ENCODE measurements around the gene POLE4. TPM values are rescaled to one million over a fixed set of nuclear protein-coding genes. Genes with fewer than 3 reads are reported as not detected.

Gene POLE4
- total RNA-seq, 3 donors from 2014 or later, result 31.9 to 46.5 (median 37.1) TPM

DNA sequence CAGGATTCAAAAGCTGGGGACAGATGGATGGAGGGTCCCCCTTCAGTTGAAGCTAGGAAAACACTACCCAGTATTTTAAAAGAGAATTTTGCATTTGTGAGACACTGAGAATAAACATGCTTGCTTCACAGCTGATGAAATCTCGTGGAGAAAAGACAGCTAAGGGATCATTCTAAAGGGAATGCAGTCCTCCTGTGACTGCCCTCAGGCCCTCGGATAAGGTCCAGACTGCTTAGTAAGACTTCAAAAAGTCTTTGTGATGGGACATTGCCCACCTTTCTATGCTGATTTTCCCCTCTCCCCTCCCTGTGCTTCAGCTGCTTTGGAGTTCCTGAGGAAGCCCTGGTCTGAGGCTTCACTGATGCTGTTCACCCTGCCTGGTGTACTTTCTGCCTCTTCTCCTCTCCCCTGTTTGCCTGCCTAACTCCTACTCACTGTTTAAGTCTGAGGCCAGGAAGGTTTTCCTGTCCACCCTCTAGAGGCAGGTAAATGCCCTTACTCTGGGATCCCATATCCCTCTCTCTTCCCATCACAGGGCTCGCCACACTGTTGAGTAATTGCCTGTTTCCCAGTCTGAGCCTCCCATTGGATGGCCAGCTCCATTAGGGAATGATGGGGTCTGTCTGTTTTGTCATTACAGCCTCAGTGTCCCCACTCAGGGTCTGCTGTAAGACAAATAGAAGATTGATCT lies 26.6 kb downstream of the POLE4 start:
- Histone ChIP-seq H3K36me3 (no peaks in the 10 kb centered on the region), H3K4me1 (no peaks in the 10 kb centered on the region), H3K4me3 (no peak overlapping the region), H3K9me3 (no peaks in the 10 kb centered on the region), H3K27ac (no peak overlapping the region), H3K27me3 (no peaks in the 10 kb centered on the region)
- DNase-seq (ENCODE audit: low spot score in 2 of 2), result no peak
- TF ChIP-seq CTCF (IDR thresholded peaks at IDR 0.05) (no peak), POLR2AphosphoS5 (IDR thresholded peaks at IDR 0.05) (no peak), POLR2A (IDR thresholded peaks at IDR 0.05) (no peak)
- intact Hi-C loops (cut with DNase I; ENCODE audit: low total_unique reads), result no loop called here

- Histone ChIP-seq H3K36me3 (no peaks in the 10 kb centered on the region), H3K27me3 (no peaks in the 10 kb centered on the region), H3K9me3 (no peaks in the 10 kb centered on the region), H3K4me1 (no peaks in the 10 kb centered on the region), H3K27ac (no peak overlapping the region), H3K4me3 (no peak overlapping the region)
- DNase-seq (ENCODE audit: low spot score in 2 of 2), result no peak
- TF ChIP-seq CTCF (IDR thresholded peaks at IDR 0.05) (no peak), POLR2AphosphoS5 (IDR thresholded peaks at IDR 0.05) (no peak), POLR2A (IDR thresholded peaks at IDR 0.05) (no peak)
- intact Hi-C loops (cut with DNase I; ENCODE audit: low total_unique reads), result no loop called here
Observed at GRCh38 chr2:74985978-74986609, 27.7 kb downstream of the POLE4 start.

- H3K27me3 ChIP-seq, result no peaks in the 10 kb centered on the region
- no peak overlapping the region for H3K4me3 ChIP-seq
- no peak overlapping the region for H3K27ac ChIP-seq
- intact Hi-C loops (cut with DNase I; ENCODE audit: low total_unique reads), result no loop called here
- H3K4me1 ChIP-seq, result no peaks in the 10 kb centered on the region
- no peaks in the 10 kb centered on the region for H3K36me3 ChIP-seq
- TF ChIP-seq POLR2AphosphoS5 (IDR thresholded peaks at IDR 0.05), result no peak
- TF ChIP-seq CTCF (IDR thresholded peaks at IDR 0.05), result no peak
- no peak for TF ChIP-seq POLR2A (IDR thresholded peaks at IDR 0.05)
- no peaks in the 10 kb centered on the region for H3K9me3 ChIP-seq
- DNase-seq (ENCODE audit: low spot score in 2 of 2), result no peak
Observed at GRCh38 chr2:74991977-74992376, 33.5 kb downstream of the POLE4 start.

DNA sequence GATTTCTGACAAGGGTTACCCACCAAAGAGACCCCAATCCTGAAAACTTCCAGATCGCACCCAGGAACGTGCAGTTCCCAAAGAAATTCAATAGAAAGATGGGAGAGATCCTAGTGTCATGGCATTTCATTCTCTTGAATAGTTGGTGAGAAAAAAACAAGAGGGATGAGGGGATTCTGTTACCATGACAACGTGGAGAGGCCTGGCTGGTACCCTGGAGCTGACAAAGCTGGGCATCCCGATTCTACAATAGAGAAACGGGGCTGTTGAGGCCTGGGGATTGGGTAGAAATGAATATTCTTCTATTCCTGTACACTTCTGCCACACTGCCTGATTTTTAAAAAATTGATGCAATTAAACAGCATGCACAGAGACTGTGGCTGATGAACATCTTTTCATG lies 41.0 kb downstream of the POLE4 start:
- Histone ChIP-seq H3K27me3 (no peaks in the 10 kb centered on the region), H3K4me3 (no peak overlapping the region), H3K36me3 (no peaks in the 10 kb centered on the region), H3K9me3 (no peaks in the 10 kb centered on the region), H3K27ac (no peak overlapping the region), H3K4me1 (no peaks in the 10 kb centered on the region)
- intact Hi-C loops (cut with DNase I; ENCODE audit: low total_unique reads), result no loop called here
- TF ChIP-seq POLR2AphosphoS5 (IDR thresholded peaks at IDR 0.05) (no peak), POLR2A (IDR thresholded peaks at IDR 0.05) (no peak), CTCF (IDR thresholded peaks at IDR 0.05) (no peak)
- no peak for DNase-seq (ENCODE audit: low spot score in 2 of 2)

- H3K36me3 ChIP-seq, result no peaks in the 10 kb centered on the region
- no peaks in the 10 kb centered on the region for H3K27me3 ChIP-seq
- H3K27ac ChIP-seq, result no peak overlapping the region
- TF ChIP-seq POLR2A (IDR thresholded peaks at IDR 0.05) (no peak), CTCF (IDR thresholded peaks at IDR 0.05) (no peak)
- no peaks in the 10 kb centered on the region for H3K4me1 ChIP-seq
- DNase-seq (ENCODE audit: low spot score in 2 of 2), result no peak
- intact Hi-C loops (cut with DNase I; ENCODE audit: low total_unique reads), result no loop called here
- no peak overlapping the region for H3K4me3 ChIP-seq
- no peaks in the 10 kb centered on the region for H3K9me3 ChIP-seq
Observed at GRCh38 chr2:75002007-75002406, 43.6 kb downstream of the POLE4 start.
